Measurements from ENCODE around the gene HK2.
A peak's percentile ranks its signal among the peaks of the same experiment; 100 is the strongest.

HK2 gene

GRCh38 chr2:74869517-74869916, 35.6 kb downstream of the HK2 start:
- peaks cover 14% of the 10 kb centered on the region; the same call in 1 of the 2 replicates for H3K36me3 ChIP-seq (ENCODE audit: control insufficient read depth, insufficient read depth, low read length)
- DNase-seq (ENCODE audit: low read depth, low spot score), result no peak
- H3K4me1 ChIP-seq (ENCODE audit: control insufficient read depth, insufficient read depth, low read length), result peaks cover 4% of the 10 kb centered on the region; the same call in 1 of the 2 replicates

GRCh38 chr2:74870951-74871350, 37.0 kb downstream of the HK2 start:
- Histone ChIP-seq H3K4me1 (ENCODE audit: control insufficient read depth, insufficient read depth, low read length) (no peaks in the 10 kb centered on the region), H3K9me3 (ENCODE audit: control insufficient read depth, insufficient read depth, low read length) (no peaks in the 10 kb centered on the region), H3K36me3 (ENCODE audit: control insufficient read depth, insufficient read depth, low read length) (peaks cover 18% of the 10 kb centered on the region; the same call in 1 of the 2 replicates), H3K27ac (ENCODE audit: low read length) (no peak overlapping the region), H3K27me3 (ENCODE audit: control insufficient read depth, insufficient read depth, low read length) (no peaks in the 10 kb centered on the region), H3K4me3 (ENCODE audit: low read length) (no peak overlapping the region)
- no CpG with 5 or more reads among the region's 4 CpGs for WGBS (ENCODE audit: insufficient coverage, insufficient read length)
- DNase-seq (ENCODE audit: low read depth, low spot score), result no peak

More at GRCh38 chr2:74869517-74869916, 35.6 kb downstream of the HK2 start:
- H3K9me3 ChIP-seq (ENCODE audit: control insufficient read depth, insufficient read depth, low read length), result no peaks in the 10 kb centered on the region
- H3K27ac ChIP-seq (ENCODE audit: low read length), result no peak overlapping the region
- no CpG with 5 or more reads among the region's 6 CpGs for whole genome bisulfite sequencing (ENCODE audit: insufficient coverage, insufficient read length)
- no peaks in the 10 kb centered on the region for H3K27me3 ChIP-seq (ENCODE audit: control insufficient read depth, insufficient read depth, low read length)
- no peak overlapping the region for H3K4me3 ChIP-seq (ENCODE audit: low read length)

DNA sequence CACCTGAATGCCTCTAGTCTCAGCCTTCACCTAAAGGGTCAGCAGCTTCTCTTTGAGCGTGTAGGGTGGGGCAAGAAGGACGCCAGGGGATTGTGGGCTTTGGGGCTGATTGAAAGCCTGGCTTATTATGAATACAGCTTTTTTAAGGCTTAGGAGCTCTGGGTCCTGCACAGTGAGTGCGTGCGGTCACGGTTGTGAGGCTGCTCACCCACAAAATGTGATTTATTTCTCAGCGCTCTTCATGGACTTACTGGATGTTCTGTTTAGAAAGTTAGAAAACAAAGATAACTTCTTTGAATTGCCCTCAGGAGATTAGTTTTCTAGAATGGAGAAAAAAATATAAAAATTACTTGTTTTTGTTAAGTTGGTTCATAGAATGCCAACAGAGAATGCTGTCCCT, 37.5 kb downstream of the HK2 start:
- Histone ChIP-seq H3K4me1 (ENCODE audit: control insufficient read depth, insufficient read depth, low read length) (no peaks in the 10 kb centered on the region), H3K4me3 (ENCODE audit: low read length) (no peak overlapping the region), H3K27ac (ENCODE audit: low read length) (no peak overlapping the region), H3K36me3 (ENCODE audit: control insufficient read depth, insufficient read depth, low read length) (peaks cover 20% of the 10 kb centered on the region; the same call in 1 of the 2 replicates), H3K9me3 (ENCODE audit: control insufficient read depth, insufficient read depth, low read length) (no peaks in the 10 kb centered on the region), H3K27me3 (ENCODE audit: control insufficient read depth, insufficient read depth, low read length) (no peaks in the 10 kb centered on the region)
- WGBS (ENCODE audit: insufficient coverage, insufficient read length), result no CpG with 5 or more reads among the region's 6 CpGs
- DNase-seq (ENCODE audit: low read depth, low spot score), result no peak

DNA sequence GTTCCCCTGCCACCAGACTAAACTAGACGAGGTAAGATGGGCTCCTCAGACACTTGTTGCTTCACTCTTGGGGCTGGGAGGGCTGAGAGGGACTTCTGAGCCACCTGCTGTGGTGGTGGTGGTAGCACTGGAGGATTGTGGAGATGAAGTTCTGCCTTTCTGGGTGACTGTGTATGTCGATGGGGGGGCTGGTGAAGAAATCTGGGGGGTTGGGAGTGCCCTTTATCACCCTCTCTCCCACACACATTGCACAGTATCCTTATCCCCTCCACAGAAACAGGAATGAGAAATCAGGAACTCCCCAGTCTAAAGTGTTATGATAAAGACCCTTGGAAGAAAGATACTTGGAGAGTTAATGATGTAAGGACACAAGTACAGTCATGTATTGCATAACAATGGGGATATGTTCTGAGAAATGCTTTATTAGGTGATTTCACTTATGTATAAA, 38.5 kb downstream of the HK2 start:
- Histone ChIP-seq H3K4me3 (ENCODE audit: low read length) (no peak overlapping the region), H3K4me1 (ENCODE audit: control insufficient read depth, insufficient read depth, low read length) (no peaks in the 10 kb centered on the region), H3K36me3 (ENCODE audit: control insufficient read depth, insufficient read depth, low read length) (peaks cover 27% of the 10 kb centered on the region; the same call in 1 of the 2 replicates), H3K27ac (ENCODE audit: low read length) (no peak overlapping the region), H3K9me3 (ENCODE audit: control insufficient read depth, insufficient read depth, low read length) (no peaks in the 10 kb centered on the region), H3K27me3 (ENCODE audit: control insufficient read depth, insufficient read depth, low read length) (no peaks in the 10 kb centered on the region)
- no peak for DNase-seq (ENCODE audit: low read depth, low spot score)
- WGBS (ENCODE audit: insufficient coverage, insufficient read length), result no CpG with 5 or more reads among the region's 2 CpGs

- H3K36me3 ChIP-seq (ENCODE audit: control insufficient read depth, insufficient read depth, low read length), result peaks cover 31% of the 10 kb centered on the region; the same call in 1 of the 2 replicates
- no CpG with 5 or more reads among the region's 7 CpGs for WGBS (ENCODE audit: insufficient coverage, insufficient read length)
- no peak for DNase-seq (ENCODE audit: low read depth, low spot score)
- no peaks in the 10 kb centered on the region for H3K4me1 ChIP-seq (ENCODE audit: control insufficient read depth, insufficient read depth, low read length)
- no peak overlapping the region for H3K27ac ChIP-seq (ENCODE audit: low read length)
- H3K27me3 ChIP-seq (ENCODE audit: control insufficient read depth, insufficient read depth, low read length), result no peaks in the 10 kb centered on the region
- no peak overlapping the region for H3K4me3 ChIP-seq (ENCODE audit: low read length)
- no peaks in the 10 kb centered on the region for H3K9me3 ChIP-seq (ENCODE audit: control insufficient read depth, insufficient read depth, low read length)
Observed at GRCh38 chr2:74873012-74873665, 39.2 kb downstream of the HK2 start.

DNA sequence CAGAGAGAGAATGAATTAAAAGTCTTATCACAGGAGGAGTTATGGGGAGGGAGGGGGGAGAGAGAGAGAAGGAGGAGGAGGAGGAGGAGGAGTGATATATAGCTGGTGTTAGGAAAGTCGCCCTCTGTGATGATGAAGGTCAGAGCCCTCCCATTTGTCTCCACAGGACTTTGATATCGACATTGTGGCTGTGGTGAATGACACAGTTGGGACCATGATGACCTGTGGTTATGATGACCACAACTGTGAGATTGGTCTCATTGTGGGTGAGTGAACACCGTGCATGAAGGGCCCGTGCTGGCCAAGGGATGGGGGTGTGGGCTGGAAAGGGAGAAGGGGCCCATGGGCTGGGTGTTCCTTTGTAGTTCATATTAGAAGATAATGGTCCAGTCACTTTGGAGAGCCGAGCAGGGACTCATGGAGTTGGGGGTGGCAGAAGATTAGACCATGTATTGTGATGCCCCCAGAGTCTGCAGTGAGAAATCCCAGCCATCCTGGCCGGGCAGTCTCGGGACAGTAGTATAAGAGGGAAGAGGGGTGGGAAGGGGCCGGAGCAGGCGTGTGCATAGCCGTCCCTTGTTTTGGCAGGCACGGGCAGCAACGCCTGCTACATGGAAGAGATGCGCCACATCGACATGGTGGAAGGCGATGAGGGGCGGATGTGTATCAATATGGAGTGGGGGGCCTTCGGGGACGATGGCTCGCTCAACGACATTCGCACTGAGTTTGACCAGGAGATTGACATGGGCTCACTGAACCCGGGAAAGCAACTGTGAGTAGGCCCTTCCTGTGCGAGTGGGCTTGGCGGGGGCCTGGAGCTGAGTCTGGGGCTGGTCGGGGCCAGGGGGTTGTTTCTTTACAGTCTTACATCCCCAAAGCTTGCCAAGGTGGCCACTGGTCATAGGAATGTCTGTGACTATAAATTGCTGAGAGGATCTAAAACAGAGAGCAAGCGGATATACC, 40.0 kb downstream of the HK2 start:
- no peaks in the 10 kb centered on the region for H3K9me3 ChIP-seq (ENCODE audit: control insufficient read depth, insufficient read depth, low read length)
- H3K27ac ChIP-seq (ENCODE audit: low read length), result no peak overlapping the region
- no peaks in the 10 kb centered on the region for H3K27me3 ChIP-seq (ENCODE audit: control insufficient read depth, insufficient read depth, low read length)
- DNase-seq (ENCODE audit: low read depth, low spot score), result no peak
- WGBS (ENCODE audit: insufficient coverage, insufficient read length), result no CpG with 5 or more reads among the region's 26 CpGs
- H3K4me1 ChIP-seq (ENCODE audit: control insufficient read depth, insufficient read depth, low read length), result no peaks in the 10 kb centered on the region
- H3K36me3 ChIP-seq (ENCODE audit: control insufficient read depth, insufficient read depth, low read length), result peaks cover 38% of the 10 kb centered on the region; the same call in 1 of the 2 replicates
- no peak overlapping the region for H3K4me3 ChIP-seq (ENCODE audit: low read length)

GRCh38 chr2:74876081-74876886, 42.4 kb downstream of the HK2 start:
- H3K4me1 ChIP-seq (ENCODE audit: control insufficient read depth, insufficient read depth, low read length), result no peaks in the 10 kb centered on the region
- no peaks in the 10 kb centered on the region for H3K9me3 ChIP-seq (ENCODE audit: control insufficient read depth, insufficient read depth, low read length)
- DNase-seq (ENCODE audit: low read depth, low spot score), result peak; percentile 11
- no peak overlapping the region for H3K4me3 ChIP-seq (ENCODE audit: low read length)
- H3K27me3 ChIP-seq (ENCODE audit: control insufficient read depth, insufficient read depth, low read length), result no peaks in the 10 kb centered on the region
- no peak overlapping the region for H3K27ac ChIP-seq (ENCODE audit: low read length)
- no CpG with 5 or more reads among the region's 13 CpGs for WGBS (ENCODE audit: insufficient coverage, insufficient read length)
- H3K36me3 ChIP-seq (ENCODE audit: control insufficient read depth, insufficient read depth, low read length), result peaks cover 53% of the 10 kb centered on the region

- Histone ChIP-seq H3K36me3 (ENCODE audit: control insufficient read depth, insufficient read depth, low read length) (peaks cover 54% of the 10 kb centered on the region), H3K27ac (ENCODE audit: low read length) (no peak overlapping the region), H3K9me3 (ENCODE audit: control insufficient read depth, insufficient read depth, low read length) (no peaks in the 10 kb centered on the region), H3K4me1 (ENCODE audit: control insufficient read depth, insufficient read depth, low read length) (no peaks in the 10 kb centered on the region), H3K4me3 (ENCODE audit: low read length) (no peak overlapping the region), H3K27me3 (ENCODE audit: control insufficient read depth, insufficient read depth, low read length) (no peaks in the 10 kb centered on the region)
- WGBS (ENCODE audit: insufficient coverage, insufficient read length), result no CpG with 5 or more reads among the region's 6 CpGs
- no peak for DNase-seq (ENCODE audit: low read depth, low spot score)
Observed at GRCh38 chr2:74877376-74877775, 43.4 kb downstream of the HK2 start.

- H3K27ac ChIP-seq (ENCODE audit: low read length), result no peak overlapping the region
- peaks cover 56% of the 10 kb centered on the region for H3K36me3 ChIP-seq (ENCODE audit: control insufficient read depth, insufficient read depth, low read length)
- H3K27me3 ChIP-seq (ENCODE audit: control insufficient read depth, insufficient read depth, low read length), result no peaks in the 10 kb centered on the region
Observed at GRCh38 chr2:74877781-74878433, 44.0 kb downstream of the HK2 start.

More at GRCh38 chr2:74877781-74878433, 44.0 kb downstream of the HK2 start:
- no CpG with 5 or more reads among the region's 4 CpGs for WGBS (ENCODE audit: insufficient coverage, insufficient read length)
- Histone ChIP-seq H3K9me3 (ENCODE audit: control insufficient read depth, insufficient read depth, low read length) (no peaks in the 10 kb centered on the region), H3K4me1 (ENCODE audit: control insufficient read depth, insufficient read depth, low read length) (no peaks in the 10 kb centered on the region), H3K4me3 (ENCODE audit: low read length) (no peak overlapping the region)
- DNase-seq (ENCODE audit: low read depth, low spot score), result no peak

Data from iPS DF 6.9 (cell line).